ENCODE data around the gene RPL7A. TPM values are rescaled to one million over a fixed set of nuclear protein-coding genes. Genes with fewer than 3 reads are reported as not detected.
"Not testable (repeated sequence)": the region's sequence is repeated elsewhere in the genome, so short reads cannot be mapped to it uniquely, and the experiment has no call there.

Gene RPL7A
- polyA plus RNA-seq, 1 donor (not counting 4 experiments of a cell fraction or from before 2014, with no cell fraction given) = 2,684 TPM

GRCh38 chr9:133390713-133391112 is 42.7 kb downstream of the RPL7A start:
- Histone ChIP-seq H3K79me2 (ENCODE audit: control insufficient read depth, insufficient read depth, low read length) (no peaks in the 10 kb centered on the region), H2AFZ (ENCODE audit: control insufficient read depth, low read length) (no peak overlapping the region), H3K9ac (ENCODE audit: control insufficient read depth, extremely low read depth, insufficient read depth, low read length) (no peak overlapping the region), H3K9me3 (ENCODE audit: control insufficient read depth, low read depth, low read length) (no peaks in the 10 kb centered on the region), H3K27me3 (ENCODE audit: control insufficient read depth, extremely low read depth, insufficient read depth, low read length) (peaks cover 13% of the 10 kb centered on the region), H3K4me1 (ENCODE audit: control insufficient read depth, extremely low read depth, insufficient read depth, low read length) (peaks cover 9% of the 10 kb centered on the region), H3K4me3 (ENCODE audit: control insufficient read depth in 2 of 3, extremely low read depth in 1 of 3, insufficient read depth in 2 of 3, low read depth in 1 of 3, low read length in 3 of 3) (no peak overlapping the region), H4K20me1 (ENCODE audit: control insufficient read depth, extremely low read depth, insufficient read depth, low read length) (no peaks in the 10 kb centered on the region), H3K4me2 (ENCODE audit: control insufficient read depth, extremely low read depth, insufficient read depth, low read depth, low read length) (no peak overlapping the region), H3K27ac (ENCODE audit: control insufficient read depth, insufficient read depth, low read length) (no peak overlapping the region), H3K36me3 (ENCODE audit: control insufficient read depth in 2 of 2, extremely low read depth in 1 of 2, insufficient read depth in 2 of 2, low read length in 2 of 2) (no peaks in the 10 kb centered on the region), H3K9me1 (ENCODE audit: control insufficient read depth, extremely low read depth, insufficient read depth, low read length) (no peaks in the 10 kb centered on the region)
- dilution Hi-C loops (cut with MboI; ENCODE audit: extremely low pct_ligation_motif_present, low sequenced_read_pairs) = no loop called here
- no peak for TF ChIP-seq EZH2 (IDR thresholded peaks at IDR 0.05; ENCODE audit: low read length)
- TF ChIP-seq, protein P1, sequence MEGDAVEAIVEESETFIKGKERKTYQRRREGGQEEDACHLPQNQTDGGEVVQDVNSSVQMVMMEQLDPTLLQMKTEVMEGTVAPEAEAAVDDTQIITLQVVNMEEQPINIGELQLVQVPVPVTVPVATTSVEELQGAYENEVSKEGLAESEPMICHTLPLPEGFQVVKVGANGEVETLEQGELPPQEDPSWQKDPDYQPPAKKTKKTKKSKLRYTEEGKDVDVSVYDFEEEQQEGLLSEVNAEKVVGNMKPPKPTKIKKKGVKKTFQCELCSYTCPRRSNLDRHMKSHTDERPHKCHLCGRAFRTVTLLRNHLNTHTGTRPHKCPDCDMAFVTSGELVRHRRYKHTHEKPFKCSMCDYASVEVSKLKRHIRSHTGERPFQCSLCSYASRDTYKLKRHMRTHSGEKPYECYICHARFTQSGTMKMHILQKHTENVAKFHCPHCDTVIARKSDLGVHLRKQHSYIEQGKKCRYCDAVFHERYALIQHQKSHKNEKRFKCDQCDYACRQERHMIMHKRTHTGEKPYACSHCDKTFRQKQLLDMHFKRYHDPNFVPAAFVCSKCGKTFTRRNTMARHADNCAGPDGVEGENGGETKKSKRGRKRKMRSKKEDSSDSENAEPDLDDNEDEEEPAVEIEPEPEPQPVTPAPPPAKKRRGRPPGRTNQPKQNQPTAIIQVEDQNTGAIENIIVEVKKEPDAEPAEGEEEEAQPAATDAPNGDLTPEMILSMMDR (optimal IDR thresholded peaks at IDR 0.05 in 1 of 3, IDR thresholded peaks at IDR 0.05 in 1 of 3, conservative IDR thresholded peaks at IDR 0.05 in 1 of 3; ENCODE audit: extremely low read depth in 1 of 3, insufficient read depth in 2 of 3, low read length in 3 of 3) = no peak
- DNase-seq (ENCODE audit: low read depth, low spot score) = no peak
- FAIRE-seq = no peak

GRCh38 chr9:133391449-133391848 is 43.4 kb downstream of the RPL7A start:
- H3K9me1 ChIP-seq (ENCODE audit: control insufficient read depth, extremely low read depth, insufficient read depth, low read length); H3K4me2 ChIP-seq (ENCODE audit: control insufficient read depth, extremely low read depth, insufficient read depth, low read depth, low read length); DNase-seq (ENCODE audit: low read depth, low spot score); H3K9ac ChIP-seq (ENCODE audit: control insufficient read depth, extremely low read depth, insufficient read depth, low read length); H3K79me2 ChIP-seq (ENCODE audit: control insufficient read depth, insufficient read depth, low read length); H3K9me3 ChIP-seq (ENCODE audit: control insufficient read depth, low read depth, low read length); H3K36me3 ChIP-seq (ENCODE audit: control insufficient read depth in 2 of 2, extremely low read depth in 1 of 2, insufficient read depth in 2 of 2, low read length in 2 of 2); dilution Hi-C loops (cut with MboI; ENCODE audit: extremely low pct_ligation_motif_present, low sequenced_read_pairs); H3K4me1 ChIP-seq (ENCODE audit: control insufficient read depth, extremely low read depth, insufficient read depth, low read length); H2AFZ ChIP-seq (ENCODE audit: control insufficient read depth, low read length); H4K20me1 ChIP-seq (ENCODE audit: control insufficient read depth, extremely low read depth, insufficient read depth, low read length); H3K4me3 ChIP-seq (ENCODE audit: control insufficient read depth in 2 of 3, extremely low read depth in 1 of 3, insufficient read depth in 2 of 3, low read depth in 1 of 3, low read length in 3 of 3); FAIRE-seq; H3K27ac ChIP-seq (ENCODE audit: control insufficient read depth, insufficient read depth, low read length): not testable (repeated sequence)
- peaks cover 15% of the 10 kb centered on the region for H3K27me3 ChIP-seq (ENCODE audit: control insufficient read depth, extremely low read depth, insufficient read depth, low read length)

DNA sequence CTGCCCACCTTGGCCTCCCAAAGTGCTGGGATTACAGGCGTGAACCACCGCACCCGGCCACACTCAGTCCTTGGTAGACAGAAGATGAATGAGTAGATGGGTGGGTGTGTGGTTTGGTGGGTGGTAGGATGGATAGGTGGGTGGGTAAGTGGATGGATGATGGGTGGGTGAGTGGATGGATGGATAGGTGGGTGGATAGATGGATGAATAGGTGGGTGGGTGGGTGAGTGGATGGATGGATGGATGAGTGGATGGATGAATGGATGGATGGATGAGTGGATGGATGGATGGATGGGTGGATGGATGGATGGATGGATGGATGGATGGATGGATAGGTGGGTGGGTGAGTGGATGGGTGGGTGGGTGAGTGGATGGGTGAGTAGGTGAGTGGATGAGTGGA is 44.3 kb downstream of the RPL7A start:
- H3K4me3 ChIP-seq (ENCODE audit: control insufficient read depth in 2 of 3, extremely low read depth in 1 of 3, insufficient read depth in 2 of 3, low read depth in 1 of 3, low read length in 3 of 3); DNase-seq (ENCODE audit: low read depth, low spot score); H2AFZ ChIP-seq (ENCODE audit: control insufficient read depth, low read length); H3K27ac ChIP-seq (ENCODE audit: control insufficient read depth, insufficient read depth, low read length); H3K4me1 ChIP-seq (ENCODE audit: control insufficient read depth, extremely low read depth, insufficient read depth, low read length); H3K79me2 ChIP-seq (ENCODE audit: control insufficient read depth, insufficient read depth, low read length); FAIRE-seq; H3K9me1 ChIP-seq (ENCODE audit: control insufficient read depth, extremely low read depth, insufficient read depth, low read length); H3K4me2 ChIP-seq (ENCODE audit: control insufficient read depth, extremely low read depth, insufficient read depth, low read depth, low read length); H3K9me3 ChIP-seq (ENCODE audit: control insufficient read depth, low read depth, low read length); dilution Hi-C loops (cut with MboI; ENCODE audit: extremely low pct_ligation_motif_present, low sequenced_read_pairs); H3K9ac ChIP-seq (ENCODE audit: control insufficient read depth, extremely low read depth, insufficient read depth, low read length); H4K20me1 ChIP-seq (ENCODE audit: control insufficient read depth, extremely low read depth, insufficient read depth, low read length); H3K36me3 ChIP-seq (ENCODE audit: control insufficient read depth in 2 of 2, extremely low read depth in 1 of 2, insufficient read depth in 2 of 2, low read length in 2 of 2): not testable (repeated sequence)
- peaks cover 15% of the 10 kb centered on the region for H3K27me3 ChIP-seq (ENCODE audit: control insufficient read depth, extremely low read depth, insufficient read depth, low read length)
